NOMO-1 treated with DMSO at 0.1 percent for 48 hours (cell line): Measurements from ENCODE around the gene TFAP2E.
"Not testable (repeated sequence)": the region's sequence is repeated elsewhere in the genome, so short reads cannot be mapped to it uniquely, and the experiment has no call there.

Source experiments
- DNase-seq: peaks from one replicate; lab custom pipeline; 2025; ENCODE audit not compliant: unreplicated experiment; lab: John Stamatoyannopoulos, UW

The TFAP2E gene

DNA sequence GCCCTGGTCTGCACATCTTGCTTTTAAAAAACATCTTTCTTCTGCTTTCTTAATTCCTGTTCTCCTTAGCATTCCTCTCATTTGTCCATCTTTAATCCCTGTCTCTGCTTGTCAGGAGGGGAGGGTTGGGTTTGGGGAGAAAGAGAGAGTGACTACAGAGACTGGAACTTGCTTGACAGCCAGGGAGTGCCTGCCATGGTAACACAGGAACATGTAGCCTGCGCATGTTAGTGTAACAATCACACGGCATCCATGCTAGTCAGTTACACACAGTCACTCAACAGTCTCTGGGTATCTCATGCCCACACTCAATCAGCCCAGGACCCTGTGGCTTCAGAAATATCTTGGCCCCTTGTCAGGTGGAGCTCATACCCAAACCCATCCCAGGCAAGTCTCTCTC lies 818 bp upstream of the TFAP2E start:
- no peak for DNase-seq

DNA sequence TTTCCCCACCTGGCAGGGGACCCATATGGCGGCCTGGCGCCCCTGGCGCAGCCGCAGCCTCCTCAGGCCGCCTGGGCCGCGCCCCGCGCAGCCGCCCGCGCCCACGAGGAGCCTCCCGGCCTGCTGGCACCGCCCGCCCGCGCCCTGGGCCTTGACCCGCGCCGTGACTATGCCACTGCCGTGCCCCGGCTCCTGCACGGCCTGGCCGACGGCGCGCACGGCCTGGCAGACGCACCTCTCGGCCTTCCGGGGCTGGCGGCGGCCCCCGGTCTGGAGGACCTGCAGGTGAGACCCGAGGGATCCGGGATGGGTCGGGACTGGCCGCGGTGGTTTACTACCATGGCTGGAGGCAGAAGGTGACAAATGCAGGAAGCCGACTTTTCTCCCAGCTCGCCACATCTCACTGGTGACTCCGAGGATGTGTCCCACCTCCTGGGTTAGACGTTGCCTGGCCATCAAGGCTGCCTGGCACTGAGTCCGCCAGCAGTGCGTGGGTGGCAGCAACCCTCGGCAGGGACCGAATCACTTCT lies 1.1 kb downstream of the TFAP2E start:
- DNase-seq, result no peak

DNA sequence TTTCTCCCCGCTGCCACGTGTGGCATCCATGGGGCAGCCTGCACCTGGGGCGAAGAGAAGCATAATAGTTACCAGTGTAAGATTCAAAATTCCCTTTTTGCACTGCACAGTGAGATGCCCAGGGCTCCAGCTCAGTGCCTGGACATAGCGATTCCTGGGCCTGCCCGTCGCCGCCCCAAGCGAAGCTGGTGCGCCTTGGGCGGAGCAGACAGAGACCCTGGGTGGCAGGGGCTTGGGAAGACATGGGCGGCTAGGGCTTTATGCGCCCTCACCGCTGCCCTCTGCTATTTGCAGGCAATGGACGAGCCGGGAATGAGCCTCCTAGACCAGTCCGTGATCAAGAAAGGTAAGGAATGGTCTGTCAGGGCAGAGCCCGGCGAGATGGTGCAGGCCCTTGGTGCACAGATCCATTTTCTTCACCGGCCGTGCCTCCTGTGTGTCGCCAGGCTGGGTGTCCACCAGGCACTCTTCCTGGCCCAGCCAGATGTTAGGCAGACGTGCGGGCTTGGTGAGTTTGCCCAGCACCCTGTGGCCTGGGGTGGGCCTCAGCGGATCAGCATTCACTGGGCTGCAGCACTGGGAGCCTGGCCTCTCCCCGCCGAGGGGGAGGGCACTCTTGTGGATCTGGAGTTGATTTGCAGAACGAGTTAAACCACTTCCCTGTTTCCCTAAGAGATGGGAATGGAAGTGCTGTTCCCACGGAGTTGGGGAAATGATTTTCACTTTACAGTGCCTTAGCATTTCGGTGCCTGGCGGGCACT lies 1.7 kb downstream of the TFAP2E start:
- no peak for DNase-seq

DNA sequence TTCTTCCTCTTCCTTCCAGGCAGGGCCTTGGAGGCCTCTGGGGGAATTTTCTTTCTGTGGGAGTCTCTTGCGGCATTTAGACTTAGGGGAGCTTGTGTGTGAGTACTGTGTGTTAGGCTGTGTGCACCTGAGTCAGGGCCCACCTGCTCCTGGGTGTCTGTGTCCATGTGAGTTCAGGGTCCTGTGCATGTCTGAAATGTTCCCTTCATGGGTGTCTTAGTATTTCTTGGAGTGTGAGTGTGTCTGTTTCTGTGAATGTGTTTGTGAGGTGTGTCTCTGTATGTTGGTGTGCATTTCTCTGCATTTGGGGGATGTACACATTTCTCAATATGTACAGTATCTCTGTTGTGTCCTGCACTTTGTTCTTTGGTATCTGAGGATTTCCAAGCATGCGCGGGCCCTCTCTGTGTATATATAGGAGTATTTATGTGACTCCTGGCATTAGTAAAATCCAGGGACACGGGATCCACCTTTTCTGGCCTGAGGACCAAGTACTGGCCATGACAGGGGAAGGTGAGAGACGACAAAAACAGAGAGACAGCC lies 2.4 kb downstream of the TFAP2E start:
- no peak for DNase-seq

DNA sequence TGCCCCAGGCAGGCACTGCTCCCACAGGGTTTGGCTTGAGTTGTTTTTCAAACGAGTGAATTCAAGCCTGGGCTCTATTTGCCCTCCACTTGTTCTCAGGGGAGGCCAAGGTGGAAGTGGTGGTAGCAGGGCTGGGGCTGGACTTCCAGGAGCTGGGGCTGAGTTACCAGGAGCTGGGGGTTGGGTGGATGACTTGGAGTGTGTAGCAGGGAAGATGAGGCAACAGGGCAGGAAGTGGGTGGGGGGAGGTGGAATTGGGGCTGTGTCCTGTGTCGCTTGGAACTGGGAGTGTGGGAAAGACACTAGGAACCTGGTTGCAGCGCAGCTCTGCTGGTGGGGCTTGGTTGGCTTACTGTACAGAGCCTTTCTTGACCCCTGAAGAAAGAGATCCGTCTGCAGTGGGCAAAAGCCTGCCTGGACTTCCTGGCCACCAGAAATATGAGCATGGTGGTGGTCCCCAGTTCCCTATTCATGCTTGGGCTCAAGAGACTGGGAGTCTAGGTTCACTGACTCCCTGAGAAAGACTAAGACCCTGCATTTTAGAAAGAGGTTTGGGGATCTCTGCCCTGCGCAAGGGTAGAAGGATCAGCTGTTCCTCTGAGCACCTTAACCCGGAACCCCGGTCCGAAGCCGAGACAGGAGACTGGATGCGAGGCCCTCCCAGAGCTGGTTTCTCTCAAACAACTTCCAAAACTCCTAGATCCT lies 3.1 kb downstream of the TFAP2E start:
- no peak for DNase-seq

DNA sequence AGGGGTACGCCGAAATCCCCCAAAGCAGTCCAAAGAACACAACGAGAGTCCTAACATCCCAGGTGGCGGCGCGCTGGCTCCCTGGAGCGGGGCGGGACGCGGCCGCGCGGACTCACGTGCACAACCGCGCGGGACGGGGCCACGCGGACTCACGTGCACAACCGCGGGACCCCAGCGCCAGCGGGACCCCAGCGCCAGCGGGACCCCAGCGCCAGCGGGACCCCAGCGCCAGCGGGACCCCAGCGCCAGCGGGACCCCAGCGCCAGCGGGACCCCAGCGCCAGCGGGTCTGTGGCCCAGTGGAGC lies 3.6 kb downstream of the TFAP2E start:
- DNase-seq, result not testable (repeated sequence)

DNA sequence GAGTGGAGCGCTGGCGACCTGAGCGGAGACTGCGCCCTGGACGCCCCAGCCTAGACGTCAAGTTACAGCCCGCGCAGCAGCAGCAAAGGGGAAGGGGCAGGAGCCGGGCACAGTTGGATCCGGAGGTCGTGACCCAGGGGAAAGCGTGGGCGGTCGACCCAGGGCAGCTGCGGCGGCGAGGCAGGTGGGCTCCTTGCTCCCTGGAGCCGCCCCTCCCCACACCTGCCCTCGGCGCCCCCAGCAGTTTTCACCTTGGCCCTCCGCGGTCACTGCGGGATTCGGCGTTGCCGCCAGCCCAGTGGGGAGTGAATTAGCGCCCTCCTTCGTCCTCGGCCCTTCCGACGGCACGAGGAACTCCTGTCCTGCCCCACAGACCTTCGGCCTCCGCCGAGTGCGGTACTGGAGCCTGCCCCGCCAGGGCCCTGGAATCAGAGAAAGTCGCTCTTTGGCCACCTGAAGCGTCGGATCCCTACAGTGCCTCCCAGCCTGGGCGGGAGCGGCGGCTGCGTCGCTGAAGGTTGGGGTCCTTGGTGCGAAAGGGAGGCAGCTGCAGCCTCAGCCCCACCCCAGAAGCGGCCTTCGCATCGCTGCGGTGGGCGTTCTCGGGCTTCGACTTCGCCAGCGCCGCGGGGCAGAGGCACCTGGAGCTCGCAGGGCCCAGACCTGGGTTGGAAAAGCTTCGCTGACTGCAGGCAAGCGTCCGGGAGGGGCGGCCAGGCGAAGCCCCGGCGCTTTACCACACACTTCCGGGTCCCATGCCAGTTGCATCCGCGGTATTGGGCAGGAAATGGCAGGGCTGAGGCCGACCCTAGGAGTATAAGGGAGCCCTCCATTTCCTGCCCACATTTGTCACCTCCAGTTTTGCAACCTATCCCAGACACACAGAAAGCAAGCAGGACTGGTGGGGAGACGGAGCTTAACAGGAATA lies 4.2 kb downstream of the TFAP2E start:
- peak; percentile 61 for DNase-seq

DNA sequence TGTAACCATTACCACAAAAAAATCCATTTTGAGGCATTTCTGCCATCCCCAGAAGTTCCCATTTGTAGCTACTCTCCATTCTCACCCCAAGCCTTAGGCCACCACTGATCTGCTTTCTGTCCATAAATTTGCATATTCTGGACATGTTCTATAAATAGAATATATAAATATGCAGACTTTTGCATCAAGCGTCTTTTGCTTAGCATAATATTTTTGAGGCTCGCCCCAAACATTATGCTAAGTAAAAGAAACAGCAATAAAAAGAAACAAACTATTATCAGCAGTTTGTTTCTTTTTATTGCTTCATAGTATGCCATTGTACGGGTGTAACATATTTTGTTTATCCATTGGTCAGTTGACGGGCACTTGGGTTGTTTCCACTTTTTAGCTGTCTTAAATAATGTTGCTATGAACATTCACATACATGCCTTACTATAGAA lies 7.9 kb downstream of the TFAP2E start:
- DNase-seq, result no peak

DNA sequence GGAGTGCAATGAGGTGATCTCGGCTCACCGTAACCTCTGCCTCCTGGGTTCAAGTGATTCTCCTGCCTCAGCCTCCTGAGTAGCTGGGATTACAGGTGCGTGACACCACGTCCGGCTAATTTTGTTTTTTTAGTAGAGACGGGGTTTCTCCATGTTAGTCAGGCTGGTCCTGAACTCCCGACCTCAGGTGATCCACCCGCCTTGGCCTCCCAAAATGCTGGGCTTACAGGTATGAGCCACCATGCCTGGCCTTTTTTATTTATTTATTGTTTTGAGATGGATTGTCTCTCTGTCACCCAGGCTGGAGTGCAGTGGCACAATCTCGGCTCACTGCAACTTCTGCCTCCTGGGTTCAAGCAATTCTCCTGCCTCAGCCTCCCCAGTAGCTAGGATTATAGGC lies 8.5 kb downstream of the TFAP2E start:
- not testable (repeated sequence) for DNase-seq

DNA sequence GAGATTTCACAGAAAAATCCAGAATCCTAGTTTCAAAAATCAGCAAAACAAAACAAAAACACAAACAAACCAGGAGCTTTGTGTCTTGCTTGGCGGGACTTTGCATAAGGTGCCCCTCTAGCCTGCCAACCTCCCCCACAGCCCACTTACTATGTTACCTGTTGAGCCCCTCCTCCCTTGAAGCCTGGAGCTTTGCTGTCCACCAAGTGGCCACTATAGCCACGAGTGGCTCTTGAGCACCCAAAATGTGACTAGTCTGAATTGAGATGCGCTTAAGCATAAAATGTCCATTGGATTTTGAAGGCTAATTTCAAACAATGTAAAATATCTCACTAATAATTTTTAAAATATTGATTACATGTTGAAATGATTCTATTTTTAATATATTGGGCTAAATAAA lies 12.2 kb downstream of the TFAP2E start:
- no peak for DNase-seq

DNA sequence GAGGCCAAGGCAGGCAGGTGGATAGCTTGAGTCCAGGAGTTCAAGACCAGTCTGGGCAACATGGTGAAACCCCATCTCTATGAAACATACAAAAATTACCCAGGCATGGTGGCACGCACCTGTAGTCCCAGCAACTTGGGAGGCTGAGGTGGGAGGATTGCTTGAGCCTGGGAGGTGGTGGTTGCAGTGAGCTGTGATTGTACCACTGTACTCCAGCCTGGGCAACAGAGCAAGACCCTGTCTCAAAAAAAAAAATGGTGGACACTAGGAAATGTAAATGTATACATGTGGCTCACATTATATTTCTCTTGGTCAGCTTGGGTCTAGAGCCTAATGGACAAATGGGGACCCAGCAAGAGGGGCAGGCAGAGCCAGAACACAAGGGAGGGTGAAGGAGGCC lies 12.7 kb downstream of the TFAP2E start:
- DNase-seq, result not testable (repeated sequence)

DNA sequence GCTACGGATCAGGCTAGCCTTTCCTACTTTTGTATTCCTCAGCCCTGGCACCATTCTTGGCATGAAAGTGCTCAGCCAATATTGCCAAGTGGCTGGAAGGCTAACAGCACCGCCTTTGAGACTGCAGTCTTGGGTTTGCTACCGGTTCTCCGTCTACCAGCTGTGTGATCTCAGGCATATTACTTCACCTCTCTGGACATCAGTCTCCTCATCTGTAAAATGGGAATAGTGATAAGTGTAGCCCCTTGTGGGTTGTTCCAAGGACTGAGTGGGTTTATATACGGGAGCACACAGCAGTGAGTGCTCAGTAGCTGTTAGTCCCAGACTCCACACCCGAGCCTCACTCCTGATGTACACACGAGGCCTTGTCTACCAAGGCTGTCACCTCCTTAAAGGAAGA lies 13.7 kb downstream of the TFAP2E start:
- no peak for DNase-seq

DNA sequence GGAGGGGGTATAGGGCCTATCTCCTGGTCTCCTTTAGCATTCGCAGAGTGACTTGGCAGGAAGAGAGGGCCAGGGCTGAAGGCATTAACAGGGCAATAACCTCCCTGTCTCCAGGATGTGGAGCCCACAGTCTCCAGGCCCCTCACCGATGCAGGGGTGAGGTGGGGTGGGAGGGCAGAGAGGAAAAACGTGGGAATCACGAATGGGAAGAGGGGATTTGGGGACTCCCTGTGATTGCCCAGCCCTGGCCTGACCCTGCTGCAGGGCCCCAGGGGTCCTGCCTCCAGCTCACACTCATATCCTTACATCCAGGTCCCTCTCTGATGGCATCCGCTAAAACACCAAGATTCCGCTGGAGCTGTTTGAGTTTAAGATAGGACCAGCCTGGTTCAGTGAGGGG lies 14.6 kb downstream of the TFAP2E start:
- DNase-seq, result no peak

DNA sequence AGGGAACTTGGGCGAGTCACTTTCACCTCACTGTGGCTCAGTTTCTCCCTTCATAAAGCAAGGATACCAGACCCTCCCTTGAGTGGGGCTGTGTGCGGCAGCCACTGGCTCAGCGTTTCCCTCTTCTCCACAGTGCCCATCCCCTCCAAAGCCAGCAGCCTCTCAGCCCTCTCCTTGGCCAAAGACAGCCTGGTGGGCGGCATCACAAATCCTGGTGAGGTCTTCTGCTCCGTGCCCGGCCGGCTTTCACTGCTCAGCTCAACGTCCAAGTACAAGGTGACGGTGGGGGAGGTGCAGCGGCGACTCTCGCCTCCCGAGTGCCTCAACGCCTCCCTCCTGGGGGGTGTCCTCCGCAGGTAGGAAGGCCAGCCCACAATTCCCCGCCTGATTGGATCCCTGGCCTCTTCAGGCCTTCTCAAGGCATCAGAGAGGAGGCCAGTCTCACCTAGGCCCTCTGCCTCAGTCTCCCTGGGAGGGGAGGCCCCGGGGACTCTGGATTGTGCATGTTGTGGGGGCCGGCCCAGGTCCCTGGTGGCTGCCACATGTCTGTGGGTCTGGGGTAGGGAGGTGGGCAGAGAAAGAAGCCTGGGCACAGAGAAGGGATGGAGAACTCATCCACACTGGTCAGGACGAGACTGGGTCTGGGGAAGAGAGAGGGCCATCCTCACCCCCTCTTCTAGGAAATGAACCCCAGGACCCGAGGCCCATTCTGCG lies 15.2 kb downstream of the TFAP2E start:
- no peak for DNase-seq

DNA sequence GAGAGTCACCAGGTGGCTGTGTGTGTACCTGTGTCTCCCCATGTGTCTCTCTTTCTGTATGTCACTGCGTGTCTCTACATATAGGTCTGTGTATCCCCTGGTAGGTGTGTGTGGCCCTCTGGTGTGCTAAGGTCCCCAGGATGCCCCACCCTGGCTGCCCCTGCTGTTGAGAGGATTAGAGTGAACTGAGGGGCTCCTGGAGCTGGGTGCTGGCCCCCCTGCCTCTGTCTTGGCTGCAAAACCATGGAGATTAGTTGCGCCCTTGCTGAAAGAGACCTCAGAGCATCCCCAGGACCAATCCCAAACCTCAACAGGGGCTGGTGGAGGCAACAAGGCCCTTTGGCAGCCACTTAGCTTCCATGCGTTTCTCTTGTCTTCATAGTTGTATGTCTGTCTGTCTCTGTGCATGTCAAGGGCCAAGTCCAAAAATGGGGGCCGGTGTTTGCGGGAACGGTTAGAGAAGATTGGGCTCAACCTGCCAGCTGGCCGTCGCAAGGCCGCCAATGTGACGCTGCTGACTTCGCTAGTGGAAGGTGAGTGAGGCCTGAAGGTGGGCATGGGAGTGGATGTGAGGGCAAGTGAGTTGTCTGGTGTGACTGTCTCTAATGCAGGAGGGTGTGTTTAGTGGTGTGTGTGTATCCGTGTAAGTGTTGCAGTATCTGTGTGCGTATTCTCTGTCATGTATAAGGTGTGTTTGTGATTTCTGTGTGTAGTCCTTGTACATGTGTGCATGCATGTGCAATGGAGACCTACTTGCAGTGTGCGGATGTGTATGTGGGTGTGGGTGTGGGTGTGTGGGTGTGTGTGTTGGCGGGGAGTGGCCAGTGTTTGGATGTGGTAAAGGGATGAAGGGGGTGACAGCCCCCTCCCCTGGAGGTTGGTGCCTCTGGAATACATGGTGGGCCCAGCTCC lies 16.7 kb downstream of the TFAP2E start:
- DNase-seq, result no peak

DNA sequence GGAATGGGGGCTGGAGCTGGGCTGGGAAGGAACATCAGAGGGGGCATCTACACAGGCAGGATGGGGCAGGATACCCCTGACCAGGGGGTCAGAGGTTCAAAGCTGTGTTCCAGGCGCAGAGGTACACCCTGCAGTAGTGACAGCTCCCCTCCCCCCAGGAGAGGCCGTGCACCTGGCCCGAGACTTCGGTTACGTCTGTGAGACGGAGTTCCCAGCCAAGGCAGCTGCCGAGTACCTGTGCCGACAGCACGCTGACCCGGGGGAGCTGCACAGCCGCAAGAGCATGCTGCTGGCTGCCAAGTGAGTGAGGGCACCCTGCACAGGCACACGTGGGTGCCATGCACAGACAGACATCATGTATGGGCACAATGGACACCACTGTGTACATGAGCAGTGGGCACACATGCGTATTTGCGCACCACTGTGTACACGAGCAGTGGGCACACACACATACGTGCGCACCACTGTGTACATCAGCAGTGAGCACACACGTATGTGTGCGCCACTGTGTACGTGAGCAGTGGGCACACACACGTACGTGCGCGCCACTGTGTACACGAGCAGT lies 17.4 kb downstream of the TFAP2E start:
- no peak for DNase-seq

DNA sequence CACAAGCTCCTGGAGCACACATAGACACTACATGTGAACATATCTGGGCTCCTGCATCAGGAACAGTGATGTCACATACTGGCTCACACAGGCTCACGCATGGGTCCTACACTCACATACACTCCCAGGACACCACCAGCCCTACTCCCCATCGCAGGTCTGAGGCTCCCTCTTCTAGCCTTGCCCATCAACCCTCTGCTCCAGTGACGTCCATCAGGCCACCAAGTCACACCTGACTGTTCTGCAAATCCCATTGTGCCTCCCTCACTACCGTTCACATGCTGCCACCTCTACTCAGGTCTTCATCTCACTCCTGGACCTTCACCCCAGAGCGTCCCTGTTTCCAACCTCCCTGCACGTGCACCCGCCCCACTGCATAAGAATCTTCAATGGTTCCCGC lies 18.1 kb downstream of the TFAP2E start:
- DNase-seq, result no peak

DNA sequence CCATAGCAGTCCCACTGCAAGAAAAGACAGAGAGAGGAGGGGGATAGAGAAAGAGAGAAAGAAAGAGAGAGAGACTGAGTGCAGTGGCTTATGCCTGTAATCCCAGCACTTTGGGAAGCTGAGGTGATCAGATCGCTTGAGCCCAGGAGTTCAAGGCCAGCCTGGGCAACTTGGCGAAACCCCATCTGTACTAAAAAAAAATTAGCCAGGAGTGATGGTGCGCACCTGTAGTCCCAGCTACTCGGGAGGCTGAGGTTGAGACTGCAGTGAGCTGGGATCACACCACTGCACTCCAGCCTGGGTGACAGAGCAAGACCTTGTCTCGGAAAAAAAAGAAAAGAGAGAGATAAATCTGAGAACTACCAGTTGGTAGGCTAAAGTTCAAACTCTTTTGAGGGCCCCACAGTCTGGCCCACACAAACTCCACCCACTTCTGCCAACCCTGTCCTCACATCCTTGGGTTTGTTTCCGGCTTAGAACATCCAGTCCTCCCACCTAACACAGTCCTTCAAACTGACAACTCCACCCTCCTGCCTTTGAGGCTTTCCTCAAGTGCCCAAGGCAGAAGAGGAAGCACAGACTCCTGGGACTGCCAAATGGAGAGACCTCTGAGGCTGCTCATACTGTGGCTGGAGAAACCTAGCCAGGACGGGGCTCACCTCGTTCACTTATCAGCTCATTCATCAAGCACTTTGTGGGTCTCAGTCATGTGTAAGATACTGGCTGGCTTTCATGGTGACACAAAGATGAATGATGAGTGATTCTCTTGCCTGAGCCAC lies 20.1 kb downstream of the TFAP2E start:
- peak; percentile 14 for DNase-seq
